HG02884 (cell line): ENCODE results near the gene CXCR5.

ENCODE experiments used
- ATAC-seq: cut with Tn5 transposase; IDR thresholded peaks from one replicate; pipeline ENCODE4 v1.9.1; 2021; ENCODE audit warnings: mild to moderate bottlenecking, moderate library complexity; ENCODE audit not compliant: unreplicated experiment

CXCR5 gene

DNA sequence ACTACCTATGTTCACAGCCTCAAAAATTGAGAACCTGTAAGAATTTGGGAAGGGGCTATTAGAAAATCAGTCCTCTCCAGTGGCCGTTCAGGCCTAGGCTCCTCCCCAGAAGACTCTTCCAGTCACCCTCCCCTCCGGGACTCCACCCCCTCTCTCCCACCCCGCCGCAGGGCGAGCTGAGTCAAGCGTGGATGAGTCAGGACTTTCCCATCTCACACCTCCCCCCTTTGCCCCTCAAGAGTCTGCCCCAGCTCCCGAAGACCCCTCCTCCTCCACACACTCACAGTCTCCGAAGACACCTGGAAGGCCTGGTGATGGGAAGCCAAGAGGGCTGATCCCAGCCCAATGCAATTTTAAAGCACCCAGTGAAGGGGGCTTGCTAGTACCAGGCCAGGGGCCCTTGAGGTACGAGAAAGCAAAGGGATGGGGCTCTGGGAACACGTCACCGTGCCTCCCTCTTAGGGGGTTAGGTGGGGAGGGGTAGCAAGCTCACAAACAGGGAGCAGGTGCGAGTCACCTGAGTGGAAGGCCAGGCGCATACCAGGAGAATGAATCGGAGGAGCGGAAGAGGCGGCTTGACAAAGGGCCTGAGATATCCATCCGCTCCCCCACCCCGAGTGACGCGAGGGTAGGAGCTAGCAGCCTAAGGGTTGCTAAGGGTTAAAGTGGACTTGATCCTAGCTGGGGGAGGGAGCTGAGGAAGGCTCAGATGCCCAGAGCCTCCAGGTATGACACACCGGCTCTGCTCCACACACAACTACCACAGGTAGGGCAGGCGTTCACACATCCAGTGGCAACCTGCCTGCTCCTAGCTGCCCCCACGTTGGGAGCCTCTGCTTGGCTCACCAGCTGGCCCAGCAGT, 28.4 kb downstream of the CXCR5 start:
- no peak for ATAC-seq

DNA sequence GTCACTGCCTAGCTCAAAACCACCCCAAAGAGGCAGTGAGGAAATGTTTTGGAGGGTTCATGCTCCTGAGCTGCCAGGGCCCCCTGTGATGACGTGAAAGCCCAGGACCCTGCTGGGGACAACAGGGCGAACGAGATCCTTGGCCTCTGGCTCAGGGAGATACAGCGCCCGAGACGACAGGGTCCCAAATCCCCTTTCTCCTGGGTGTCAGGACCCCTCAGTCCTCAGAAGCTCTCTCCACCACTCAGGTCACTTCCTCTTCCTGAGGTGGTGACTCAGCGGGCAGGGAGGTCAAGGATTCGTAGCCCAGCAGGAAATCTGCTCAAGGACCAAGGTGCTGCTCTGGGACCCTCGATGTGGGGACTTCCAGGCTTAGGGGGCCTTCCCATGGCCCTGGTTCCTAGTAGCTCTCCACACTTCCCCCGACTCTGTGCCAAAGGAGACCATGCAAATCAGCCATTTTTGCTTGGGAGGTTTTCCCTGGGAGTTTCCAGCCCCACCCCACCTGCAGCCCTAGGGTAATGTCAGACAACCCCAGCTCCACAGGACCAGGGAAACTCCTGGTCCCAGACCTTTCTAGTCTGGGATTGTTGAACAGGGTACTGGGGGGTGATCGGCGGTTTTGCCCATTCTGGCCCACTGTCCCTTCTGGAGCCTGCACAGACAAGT, 29.2 kb downstream of the CXCR5 start:
- no peak for ATAC-seq

DNA sequence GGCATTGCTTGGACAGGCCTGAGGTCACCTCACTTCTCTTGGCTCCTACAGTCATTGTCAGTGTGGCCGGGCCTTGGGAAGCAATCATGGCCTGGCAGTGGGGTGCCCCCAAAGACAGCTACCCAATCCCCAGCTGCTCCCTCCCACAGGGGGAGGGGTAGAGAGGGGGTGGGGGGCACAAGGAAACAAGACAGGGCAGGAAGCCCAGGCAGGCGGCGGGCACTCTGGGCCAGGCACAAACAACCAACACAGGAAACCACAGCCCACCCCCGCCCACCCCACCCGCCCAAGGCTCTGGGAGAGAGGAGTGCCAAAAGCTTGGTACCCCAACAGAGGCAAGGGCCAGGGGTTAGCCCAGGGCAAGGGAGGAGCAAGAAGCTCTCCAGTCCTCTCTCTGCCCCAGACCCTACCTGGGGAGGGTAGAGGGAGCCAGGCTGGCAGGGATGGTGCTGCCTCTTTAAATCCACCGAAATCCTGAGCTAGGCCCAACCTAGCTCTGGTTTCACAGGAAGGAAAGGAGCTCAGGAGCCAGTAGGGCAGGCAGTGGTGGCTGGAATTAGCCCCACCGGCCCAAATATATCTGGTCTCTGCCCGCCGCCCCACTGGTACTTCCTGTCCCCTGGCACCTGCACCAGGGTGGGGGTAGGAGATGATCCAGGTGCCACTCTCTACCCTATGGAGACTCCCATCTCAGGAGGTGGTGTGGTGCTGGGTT, 29.9 kb downstream of the CXCR5 start:
- ATAC-seq = no peak

DNA sequence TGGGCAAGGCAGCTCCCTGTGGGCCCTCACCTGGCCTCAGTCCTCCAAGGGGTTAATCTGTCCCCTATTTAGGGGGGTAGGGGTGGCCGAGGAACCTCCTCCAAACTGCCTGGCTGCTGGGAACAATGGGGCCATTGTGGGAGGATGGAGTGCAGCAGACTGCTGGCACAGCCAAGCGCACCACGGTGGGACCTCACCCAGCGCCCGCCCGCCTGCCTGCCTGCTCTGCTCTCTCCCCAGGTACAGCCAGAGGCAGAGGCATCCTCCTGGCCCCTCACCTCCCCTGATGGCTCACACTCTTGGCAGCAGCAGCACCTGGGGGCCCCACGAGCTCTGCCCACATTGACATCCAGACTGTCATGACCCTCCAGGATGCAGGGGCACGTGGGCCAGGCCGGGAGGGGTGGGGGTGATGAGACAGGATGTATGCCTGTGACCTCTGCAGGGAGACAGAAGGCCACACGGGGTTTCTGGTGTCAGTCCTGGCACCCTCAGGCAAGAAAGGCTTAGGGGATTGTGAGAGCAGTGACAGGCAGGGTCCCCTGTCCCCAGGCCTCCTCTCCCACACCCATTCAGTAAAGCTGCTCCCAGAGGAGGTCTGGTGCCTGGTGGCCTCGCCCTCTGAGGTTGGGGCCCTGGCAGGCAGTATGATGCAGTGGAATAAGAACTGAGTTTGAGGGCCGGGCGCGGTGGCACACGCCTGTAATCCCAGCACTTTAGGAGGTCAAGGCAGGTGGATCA, 30.7 kb downstream of the CXCR5 start:
- no peak for ATAC-seq

DNA sequence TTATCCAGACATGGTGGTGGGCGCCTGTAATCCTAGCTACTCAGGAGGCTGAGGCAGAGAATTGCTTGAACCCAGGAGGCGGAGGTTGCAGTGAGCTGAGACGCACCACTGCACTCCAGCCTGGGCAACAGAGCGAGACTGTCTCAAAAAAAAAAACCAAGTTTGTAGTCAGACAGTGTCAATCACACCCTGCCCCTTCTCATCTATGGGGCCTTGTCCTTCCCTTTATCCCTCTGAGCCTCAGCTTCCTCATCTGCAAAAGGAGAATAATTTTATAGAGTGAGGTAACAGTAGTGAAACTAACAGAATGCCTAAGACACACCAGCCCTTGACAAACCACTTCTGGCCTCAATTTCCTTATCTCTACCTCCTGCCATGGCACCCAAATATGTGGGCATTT, 31.3 kb downstream of the CXCR5 start:
- no peak for ATAC-seq

DNA sequence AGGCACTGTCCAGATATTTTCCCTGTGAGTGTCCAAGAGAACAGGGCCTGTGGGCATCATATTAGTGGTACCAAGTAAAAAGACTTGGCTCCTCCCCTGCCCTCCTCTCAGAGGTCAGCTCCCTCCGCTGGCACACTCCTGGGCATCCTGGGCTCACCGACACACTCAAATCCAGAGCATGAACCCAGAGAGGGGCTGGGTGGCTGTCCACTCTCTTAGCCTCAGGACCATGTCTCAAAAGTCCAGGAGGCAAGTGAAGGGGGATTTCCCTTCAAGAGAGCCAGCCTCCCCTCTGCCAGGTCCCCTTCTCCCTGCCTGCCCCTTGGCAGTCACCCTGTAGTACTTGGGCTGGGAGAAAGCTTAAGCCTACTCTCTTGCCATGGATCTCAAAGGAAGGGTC, 31.7 kb downstream of the CXCR5 start:
- no peak for ATAC-seq

DNA sequence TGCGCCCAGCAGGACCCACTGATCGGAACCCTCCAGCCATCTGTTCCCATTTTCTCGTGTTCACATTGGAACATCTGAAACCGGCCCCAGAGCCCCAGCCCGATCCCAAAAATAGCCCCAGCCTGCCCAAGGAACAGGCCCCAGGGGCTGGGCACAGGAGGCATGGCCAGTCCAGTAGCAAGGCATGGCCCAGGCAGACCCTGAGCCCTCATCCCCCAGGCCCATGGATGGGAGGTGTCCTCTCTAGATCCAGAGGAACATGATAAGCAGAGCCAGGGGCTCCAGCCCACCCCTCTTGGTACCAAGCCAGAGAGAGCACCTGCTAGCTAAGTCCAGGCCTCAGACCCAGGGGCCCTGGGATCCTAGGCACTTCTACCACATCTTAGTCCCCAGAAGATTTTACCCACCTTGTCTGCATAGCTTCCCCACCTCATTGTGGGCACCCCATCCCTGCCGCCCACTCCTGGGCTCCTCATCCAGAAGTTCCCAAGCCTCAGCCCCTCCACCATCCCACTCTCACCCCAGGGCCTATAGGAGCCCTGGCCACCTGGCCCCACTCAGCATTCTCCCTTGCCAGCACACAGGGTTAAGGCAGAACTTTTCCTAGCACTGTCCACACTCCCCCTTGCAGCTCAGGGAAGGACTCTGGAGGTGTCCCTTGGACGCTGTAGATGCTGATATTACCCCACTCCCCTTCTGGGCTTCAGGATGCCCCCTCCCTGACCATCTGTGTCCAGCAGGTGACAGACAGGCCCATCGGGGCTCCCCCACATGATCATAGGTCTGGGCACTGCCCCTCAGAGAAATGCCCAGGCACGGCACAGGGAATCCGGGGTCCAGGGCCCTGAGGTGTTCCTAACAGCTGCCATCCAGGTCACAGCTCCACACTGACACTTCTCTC, 32.5 kb downstream of the CXCR5 start:
- ATAC-seq = no peak

DNA sequence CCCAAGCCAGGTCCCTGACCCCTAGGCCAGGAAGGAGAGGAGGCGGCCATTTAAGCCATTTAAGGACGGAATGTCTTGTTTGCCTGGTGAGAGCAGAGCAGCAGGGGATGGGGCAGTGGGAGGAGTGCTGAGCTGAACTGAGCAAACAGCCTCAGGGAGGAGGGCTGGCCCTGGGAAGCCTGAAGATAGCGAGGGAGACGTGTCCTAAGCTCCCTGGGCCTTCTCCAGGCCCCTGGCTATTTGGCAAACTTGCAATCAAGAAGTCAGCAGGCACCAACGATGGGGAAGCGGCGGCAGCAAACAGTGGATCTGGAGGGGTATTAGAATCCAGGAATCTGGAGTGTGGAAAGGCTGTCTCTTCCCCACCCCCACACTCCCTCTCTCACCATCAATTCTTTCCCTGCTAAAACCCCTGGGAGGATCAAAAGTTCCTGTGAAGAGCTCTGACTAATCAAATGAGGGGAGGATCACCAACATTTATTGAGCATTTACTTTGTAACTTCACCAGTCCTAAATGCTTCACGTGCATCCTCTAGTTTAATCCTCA, 33.2 kb downstream of the CXCR5 start:
- ATAC-seq = no peak

DNA sequence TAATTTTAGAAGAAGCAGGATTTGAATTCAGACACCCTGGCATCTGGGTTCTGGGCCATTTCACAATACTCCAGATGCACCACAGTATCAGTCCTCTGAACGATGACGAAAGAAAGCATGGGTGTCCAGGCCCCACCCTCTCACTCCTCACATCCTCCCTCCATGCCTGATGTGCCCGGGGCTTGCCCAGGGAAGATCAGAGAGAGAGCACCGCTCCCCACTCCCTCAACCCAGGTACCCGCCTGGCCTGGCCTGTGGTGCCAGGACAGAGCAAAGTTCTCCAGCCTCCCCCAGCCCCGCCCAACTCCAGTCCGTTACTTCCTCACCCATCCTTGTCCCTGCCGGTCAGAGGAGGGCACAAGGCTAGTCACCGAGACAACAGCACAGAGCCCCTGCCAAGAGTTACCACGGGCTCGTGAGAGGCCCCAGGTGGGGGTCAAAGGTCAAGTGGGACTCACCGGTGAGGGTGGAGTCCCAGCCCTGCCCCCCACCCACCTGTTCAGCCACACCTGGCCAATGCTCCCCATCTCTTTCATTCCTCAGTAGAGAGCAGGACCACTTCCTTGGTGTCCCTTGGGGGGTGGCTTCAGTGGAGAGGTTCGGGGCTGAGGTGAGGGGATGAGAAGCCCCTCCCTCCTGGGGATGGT, 33.9 kb downstream of the CXCR5 start:
- ATAC-seq = no peak

DNA sequence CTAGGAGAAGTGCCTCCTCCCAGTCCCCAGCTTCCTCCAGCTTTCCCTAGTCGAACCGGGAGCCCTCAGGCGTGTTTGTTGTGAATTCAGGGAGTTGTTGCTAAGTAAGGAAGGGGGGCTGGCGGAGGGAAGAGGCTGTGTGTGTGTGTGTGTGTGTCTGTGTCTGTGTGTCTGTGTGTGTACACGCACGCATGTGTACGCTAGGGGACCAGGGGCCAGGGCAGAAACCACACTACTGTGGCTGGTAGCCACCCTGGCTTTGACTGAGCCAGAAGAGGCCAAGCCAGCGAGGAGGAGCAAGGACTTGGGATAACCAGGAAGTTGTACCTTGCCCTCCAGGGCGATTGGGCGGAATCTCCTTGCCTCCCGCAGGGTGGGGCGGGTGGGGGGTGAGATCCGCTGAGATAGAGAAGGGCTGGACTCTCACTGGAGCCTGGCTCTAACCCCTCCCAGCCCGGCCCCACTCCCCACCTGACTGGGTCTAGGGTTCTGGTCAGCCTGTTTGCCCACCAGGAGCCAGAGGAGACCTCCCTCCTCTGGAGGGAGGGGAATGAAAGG, 34.5 kb downstream of the CXCR5 start:
- ATAC-seq = no peak

DNA sequence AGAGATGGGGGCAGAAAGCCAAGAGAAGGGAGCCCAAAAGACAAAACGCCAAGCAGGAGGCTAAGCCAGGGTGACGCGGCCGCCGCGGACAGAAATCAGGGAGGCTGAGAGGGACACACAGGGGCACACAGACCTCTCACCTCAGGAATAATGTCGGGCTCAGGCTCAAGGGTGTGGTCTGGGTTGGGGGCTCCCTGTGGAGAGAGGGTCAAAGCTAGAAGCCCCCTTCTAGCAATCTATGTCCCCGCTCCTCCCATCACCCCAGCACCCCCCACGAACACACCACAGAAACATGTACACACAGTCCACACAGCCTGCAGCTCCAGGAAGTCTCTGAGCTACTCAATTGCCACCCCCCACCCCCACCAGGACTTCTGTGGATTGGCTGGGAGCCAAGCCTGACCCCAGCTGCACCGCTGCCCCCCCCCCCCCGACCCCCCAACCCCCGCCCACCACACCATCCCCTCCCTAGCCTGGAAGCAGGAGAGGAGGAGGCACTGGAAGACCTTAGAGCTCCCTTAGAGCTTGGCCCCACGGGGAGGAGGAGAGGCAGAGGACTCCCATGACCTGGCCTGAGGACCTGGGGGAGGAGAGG, 35.1 kb downstream of the CXCR5 start:
- no peak for ATAC-seq

DNA sequence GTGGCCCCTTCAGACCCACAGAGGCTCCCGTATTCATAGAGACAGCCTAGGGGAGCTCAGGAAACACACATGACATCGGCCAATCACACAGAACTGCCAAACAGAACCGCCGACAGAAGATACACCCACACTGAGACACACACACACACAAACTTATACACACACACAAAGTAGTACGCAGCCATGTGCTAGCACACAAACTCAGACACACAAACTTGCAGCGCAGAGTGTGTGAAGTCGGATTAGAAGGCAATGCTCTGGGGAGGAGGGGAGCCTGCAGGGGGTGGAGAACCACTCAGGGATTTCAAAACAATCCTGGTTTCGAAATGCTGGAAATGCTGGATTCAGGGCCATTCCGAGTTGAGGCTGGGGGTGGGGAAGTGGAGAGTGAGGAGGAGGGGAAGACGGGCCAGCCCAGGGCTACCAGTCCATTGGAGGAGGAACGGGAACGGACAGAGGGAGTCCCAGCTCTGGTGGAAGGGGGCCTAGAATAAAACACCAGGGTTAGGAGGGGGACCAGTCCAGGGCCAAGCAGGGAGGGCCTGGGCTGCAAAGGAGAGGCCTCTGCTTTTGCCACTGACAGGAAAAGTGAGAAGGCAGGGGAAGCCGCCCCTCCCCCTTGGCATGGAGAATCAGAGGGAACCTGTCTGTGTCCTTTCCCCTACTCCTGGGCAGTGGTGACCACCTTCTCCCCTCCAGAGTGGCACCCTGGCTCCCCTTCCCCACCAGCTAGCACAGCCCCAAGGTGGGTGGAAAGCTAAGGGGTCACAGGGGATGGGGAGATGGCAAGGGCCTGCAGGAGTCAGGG, 37.6 kb downstream of the CXCR5 start:
- ATAC-seq = no peak

DNA sequence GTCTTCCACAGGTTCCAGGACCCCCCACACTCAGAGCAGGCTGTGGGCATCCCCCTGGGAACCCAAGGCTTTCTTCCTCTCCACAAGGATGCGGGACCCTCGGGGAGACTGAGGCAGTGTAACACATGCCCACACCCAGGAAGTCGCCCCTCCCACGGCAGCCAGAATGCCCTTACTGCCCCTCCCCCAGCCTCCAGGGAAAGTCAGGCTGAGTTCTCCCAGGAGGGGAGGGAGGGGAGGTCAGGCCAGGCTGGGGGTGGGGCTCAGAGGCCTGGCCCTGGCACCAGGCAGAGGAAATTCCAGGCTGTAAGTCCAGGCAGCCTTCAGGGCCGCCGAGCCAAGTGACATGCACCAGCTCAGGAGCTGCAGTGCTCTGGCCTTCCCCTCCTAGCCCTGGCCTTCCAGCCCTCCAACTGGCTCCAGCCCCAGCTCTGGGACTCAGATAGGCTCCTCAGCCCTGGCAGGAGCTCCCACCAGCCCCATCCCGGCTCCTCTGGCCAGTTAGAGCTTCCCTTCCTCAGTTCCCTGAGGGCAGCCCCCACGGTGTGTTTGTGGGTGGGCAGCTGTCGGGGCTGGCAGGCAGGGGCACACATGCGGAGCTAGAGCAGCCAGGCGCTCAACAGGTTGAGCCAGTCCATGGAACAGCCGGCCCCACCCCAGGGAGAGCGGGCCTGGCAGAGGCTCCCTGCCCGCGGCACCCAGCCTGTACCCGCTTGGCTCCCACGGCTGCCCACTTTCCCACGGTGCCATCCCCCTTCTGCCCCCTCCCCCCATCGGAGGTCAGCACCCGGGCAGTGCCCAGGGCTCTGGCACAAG, 38.4 kb downstream of the CXCR5 start:
- ATAC-seq = no peak

DNA sequence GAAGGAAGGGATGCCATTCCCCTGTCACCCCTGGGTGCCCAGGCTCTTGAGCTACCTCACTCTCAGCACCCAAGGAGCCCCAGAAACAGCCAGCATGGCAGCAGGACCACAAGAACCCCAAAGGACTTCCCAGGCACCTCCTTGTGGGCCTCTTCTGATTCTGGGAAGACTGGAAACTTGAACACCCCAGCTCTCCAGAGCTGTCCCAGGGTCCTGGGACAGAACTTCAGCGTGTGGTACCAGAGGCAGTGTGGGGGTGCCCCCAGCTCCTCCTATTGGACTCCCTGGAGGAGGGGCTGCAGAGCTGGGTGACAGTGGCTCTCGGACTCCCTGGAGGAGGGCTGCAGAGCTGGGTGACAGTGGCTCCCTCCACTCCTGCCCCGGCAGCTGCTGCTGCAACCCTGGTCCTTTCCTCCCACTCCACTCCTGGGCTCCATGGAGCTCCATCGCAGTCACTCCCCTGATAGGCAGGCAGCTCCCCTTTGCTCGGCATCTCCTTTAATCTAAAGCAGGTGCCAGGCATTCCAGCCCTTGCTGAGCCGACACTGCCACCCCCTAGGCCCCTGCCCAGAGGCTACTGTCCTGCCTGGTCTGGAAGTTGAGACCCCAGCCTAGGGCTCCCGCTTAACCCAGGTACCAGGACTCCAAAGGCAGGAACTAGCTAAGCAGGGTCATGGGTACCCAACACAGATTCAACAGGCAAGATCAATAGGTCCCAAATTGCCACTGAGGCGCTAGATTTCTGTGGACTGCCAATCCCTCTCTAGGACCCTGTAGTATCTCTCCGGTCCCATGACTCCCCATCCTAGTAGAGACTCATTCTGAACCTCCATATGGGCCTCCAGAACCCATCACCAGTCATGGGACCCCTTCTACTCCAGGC, 39.3 kb downstream of the CXCR5 start:
- ATAC-seq = no peak

DNA sequence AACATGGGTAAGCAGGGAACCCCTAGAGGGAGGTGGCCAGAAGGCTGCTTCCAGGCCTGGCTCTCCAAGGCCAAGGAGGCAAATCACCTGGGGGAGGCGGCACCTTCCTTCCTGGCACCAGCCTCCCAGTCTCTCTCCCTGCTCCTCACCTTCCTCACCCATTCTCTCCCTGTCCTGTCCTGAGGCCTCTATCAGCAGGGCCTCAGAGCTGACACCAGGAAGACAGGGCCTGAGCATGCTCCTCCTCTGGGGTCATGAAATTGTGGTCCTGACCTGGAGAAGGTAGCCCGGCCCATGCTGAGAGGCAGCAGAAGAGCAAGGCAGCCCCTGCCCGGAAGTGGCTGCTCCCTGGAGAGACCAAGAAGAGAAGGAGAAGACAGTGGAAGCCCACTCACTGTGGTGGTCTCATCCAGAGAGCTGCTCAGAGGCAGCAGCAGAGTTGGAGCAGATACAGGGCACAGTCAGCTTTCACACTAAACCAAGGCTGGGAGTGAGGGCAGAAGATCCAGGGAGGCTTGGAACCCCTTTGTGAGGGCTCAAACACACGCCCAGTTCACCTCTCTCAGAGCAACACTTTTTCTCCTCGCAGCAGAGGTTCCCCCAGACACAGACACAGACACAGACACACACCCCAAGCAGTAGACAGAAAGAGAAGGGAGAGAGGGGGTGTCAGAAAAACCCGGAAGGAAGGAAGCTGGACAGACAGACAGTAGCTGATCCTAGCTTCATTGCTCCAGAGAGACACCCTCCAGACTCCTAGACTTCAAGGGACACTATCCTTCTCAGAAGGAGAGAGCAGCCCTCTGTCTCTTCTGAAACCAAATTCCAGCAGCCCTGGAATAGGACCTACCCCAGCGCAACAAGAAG, 40.3 kb downstream of the CXCR5 start:
- ATAC-seq = no peak
